IMR-90 (cell line): ENCODE results near the gene PC. TPM values are rescaled to one million over a fixed set of nuclear protein-coding genes. Genes with fewer than 3 reads are reported as not detected.

Source experiments
- ATAC-seq: fragments of 200-7000 bp; cut with Tn5 transposase; 2 replicates; pipeline ENCODE4 v1.9.1; 2020; ENCODE audit warnings: low read depth, mild to moderate bottlenecking, moderate library complexity
- BruUV-seq: library from RNA; stranded (reverse); fragments of 400-500 nt; replicated peaks from 2 replicates; lab custom pipeline; 2021; lab: Mats Ljungman, UMichigan
- CTCF ChIA-PET: fragments of 300-600 bp; formaldehyde crosslinking; extraction: SDS; loops from one replicate; lab custom pipeline; 2021; ENCODE audit warnings: antibody characterized with exemption; lab: Yijun Ruan, JAX
- POLR2A ChIA-PET: fragments of 300-600 bp; sonication (Branson Sonifier 250); formaldehyde crosslinking; loops from one replicate; lab custom pipeline; 2022; ENCODE audit warnings: antibody characterized with exemption; ENCODE audit not compliant: unreplicated experiment; lab: Charles Lee
- DNase-seq: peaks from one replicate; pipeline ENCODE4 v3.0.0; 2013
- H2AFZ ChIP-seq: replicated peaks from 2 replicates; pipeline ENCODE3; 2013; ENCODE audit warnings: low read length, mild to moderate bottlenecking; ENCODE audit not compliant: poor library complexity
- H2AK5ac ChIP-seq: 2 replicates; pipeline ENCODE4 v1.6.1; 2013; ENCODE audit warnings: low read depth, low read length, inconsistent platforms
- H2AK9ac ChIP-seq: replicated peaks from 2 replicates; pipeline ENCODE3; 2013; ENCODE audit warnings: mild to moderate bottlenecking, low read depth, low read length, moderate library complexity; ENCODE audit not compliant: poor library complexity
- H2BK120ac ChIP-seq: 2 replicates; pipeline ENCODE4 v1.6.1; 2013; ENCODE audit warnings: low read depth, low read length, inconsistent platforms
- H2BK15ac ChIP-seq: 3 replicates; pipeline ENCODE4 v1.6.1; 2013; ENCODE audit warnings: low read depth, low read length, inconsistent platforms
- H2BK20ac ChIP-seq: 2 replicates; pipeline ENCODE4 v1.6.1; 2013; ENCODE audit warnings: low read depth, mild to moderate bottlenecking, inconsistent platforms, low read length, moderate library complexity
- H2BK5ac ChIP-seq: 2 replicates; pipeline ENCODE4 v1.6.1; 2013; ENCODE audit warnings: mild to moderate bottlenecking, low read depth, low read length, inconsistent platforms; ENCODE audit not compliant: poor library complexity, severe bottlenecking
- H3K14ac ChIP-seq: replicated peaks from 2 replicates; pipeline ENCODE4 v1.6.1; 2013; ENCODE audit warnings: low read depth, low read length, inconsistent platforms
- H3K18ac ChIP-seq: 2 replicates; pipeline ENCODE4 v1.6.1; 2013; ENCODE audit warnings: low read depth, low read length, control low read depth
- H3K23ac ChIP-seq: 2 replicates; pipeline ENCODE4 v1.6.1; 2013; ENCODE audit warnings: low read depth, low read length, inconsistent platforms
- H3K27ac ChIP-seq: 2 replicates; pipeline ENCODE4 v1.5.1; 2013; ENCODE audit warnings: mild to moderate bottlenecking, control low read depth, low read length; ENCODE audit not compliant: insufficient read depth
- H3K27me3 ChIP-seq: 2 replicates; pipeline ENCODE4 v1.6.1; 2013; ENCODE audit warnings: low read length; ENCODE audit not compliant: control insufficient read depth, insufficient read depth
- H3K36me3 ChIP-seq: 2 replicates; pipeline ENCODE4 v1.6.1; 2013; ENCODE audit warnings: low read length, mixed read lengths; ENCODE audit not compliant: control insufficient read depth, insufficient read depth
- H3K4ac ChIP-seq: 2 replicates; pipeline ENCODE4 v1.6.1; 2013; ENCODE audit warnings: low read depth, low read length, inconsistent platforms
- H3K4me1 ChIP-seq: 2 replicates; pipeline ENCODE4 v1.6.1; 2013; ENCODE audit warnings: low read length, mixed read lengths; ENCODE audit not compliant: control insufficient read depth, insufficient read depth
- H3K4me2 ChIP-seq: 2 replicates; pipeline ENCODE4 v1.6.1; 2013; ENCODE audit warnings: low read depth, mild to moderate bottlenecking, control low read depth, low read length, moderate library complexity
- H3K4me3 ChIP-seq: 2 replicates; pipeline ENCODE4 v1.5.1; 2013; ENCODE audit warnings: low read depth, mild to moderate bottlenecking, control low read depth, low read length, moderate library complexity; ENCODE audit not compliant: insufficient read depth
- H3K56ac ChIP-seq: 2 replicates; pipeline ENCODE4 v1.6.1; 2013; ENCODE audit warnings: low read length, inconsistent platforms; ENCODE audit not compliant: insufficient read depth; ENCODE audit errors: extremely low read depth
- H3K79me1 ChIP-seq, 2 experiments: 2 replicates each; pipeline ENCODE4 v1.6.1; 2013; ENCODE audit warnings: low read length in 2 of 2, inconsistent platforms in 1 of 2, low read depth in 1 of 2
- H3K9ac ChIP-seq: 2 replicates; pipeline ENCODE4 v1.6.1; 2013; ENCODE audit warnings: low read depth, low read length, control low read depth
- H3K9me1 ChIP-seq: 2 replicates; pipeline ENCODE4 v1.6.1; 2013; ENCODE audit warnings: low read length, inconsistent platforms; ENCODE audit not compliant: insufficient read depth
- H3K9me3 ChIP-seq: 2 replicates; pipeline ENCODE4 v1.6.1; 2013; ENCODE audit warnings: low read length; ENCODE audit not compliant: control insufficient read depth, insufficient read depth
- H4K20me1 ChIP-seq: 2 replicates; pipeline ENCODE4 v1.6.1; 2013; ENCODE audit warnings: low read length, inconsistent platforms; ENCODE audit not compliant: insufficient read depth
- H4K5ac ChIP-seq: 2 replicates; pipeline ENCODE4 v1.6.1; 2013; ENCODE audit warnings: mild to moderate bottlenecking, low read depth, low read length, control low read depth
- H4K8ac ChIP-seq, 2 experiments: 2 replicates each; pipeline ENCODE4 v1.6.1; 2013; ENCODE audit warnings: low read depth in 2 of 2, low read length in 2 of 2, control low read depth in 1 of 2, inconsistent platforms in 1 of 2
- H4K91ac ChIP-seq: 2 replicates; pipeline ENCODE4 v1.6.1; 2013; ENCODE audit warnings: low read depth, low read length, inconsistent platforms; ENCODE audit not compliant: insufficient read depth
- BHLHE40 ChIP-seq: fragments of 150-350 bp; IDR thresholded peaks from 2 replicates; pipeline ENCODE4 v1.6.1; 2016; ENCODE audit warnings: mild to moderate bottlenecking, low read depth, low read length
- MAZ ChIP-seq: IDR thresholded peaks from 2 replicates; pipeline ENCODE4 v1.6.1; 2012; ENCODE audit warnings: low read depth, mild to moderate bottlenecking, low read length, improper control_type of control experiment, moderate library complexity, borderline replicate concordance
- RCOR1 ChIP-seq: IDR thresholded peaks from 2 replicates; pipeline ENCODE4 v1.6.1; 2012; ENCODE audit warnings: mild to moderate bottlenecking, low read length, improper control_type of control experiment; ENCODE audit not compliant: insufficient replicate concordance
- SMC3 ChIP-seq: fragments of 150-350 bp; IDR thresholded peaks from 2 replicates; pipeline ENCODE4 v1.6.1; 2016; ENCODE audit warnings: low read depth, mild to moderate bottlenecking, antibody characterized with exemption, low read length, moderate library complexity
- WGBS, 2 experiments: methylation state at CpG; one replicate each; pipeline versions ENCODE4 v1.1.5 to v1.1.7; 2013; ENCODE audit warnings: missing lambda C conversion rate in 2 of 2; ENCODE audit not compliant: insufficient read length in 1 of 2; ENCODE audit errors: extremely low coverage in 2 of 2; 5-methylcytosine and 5-hydroxymethylcytosine counted together
- dilution Hi-C: fragments of 300-500 bp; cut with HindIII; formaldehyde crosslinking; loops from one replicate; pipeline ENCODE4 v1.14.3; 2018; ENCODE audit warnings: low sequenced_read_pairs; ENCODE audit not compliant: unreplicated experiment
- in situ Hi-C: fragments of 300-500 bp; cut with MboI; formaldehyde crosslinking; loops from 3 replicates; pipeline ENCODE4 v1.14.3; 2019; ENCODE audit warnings: low sequenced_read_pairs, inconsistent platforms, mixed read lengths
- intact Hi-C: fragments of 100-400 bp; cut with micrococcal nuclease; formaldehyde crosslinking; loops from 2 replicates; pipeline ENCODE4 v1.10.0; 2022
- polyA plus RNA-seq, 3 experiments: library from polyadenylated mRNA; depleted of rRNA; stranded (reverse); fragments of >200 nt; gene quantifications; 2 replicates each; pipeline ENCODE4 v1.2.3, GENCODE V29; 2012; ENCODE audit warnings: low replicate concordance in 1 of 3
- total RNA-seq: library from RNA; depleted of rRNA; stranded (reverse); fragments of >200 nt; gene quantifications from 2 replicates; pipeline ENCODE4 v1.2.3, GENCODE V29; 2012

The PC gene
- total and polyA plus RNA-seq, 2 of the 4 experiments (the other 2 are of a cell fraction) = 13.6 to 15.7 TPM

- Histone ChIP-seq H4K91ac (no peak overlapping the region), H2BK5ac (no peak overlapping the region), H3K18ac (no peak overlapping the region), H4K5ac (no peak overlapping the region), H3K79me1 (peaks cover 0 to 29% of the 10 kb centered on the region in 2 experiments; a peak in 2 of 4 replicates), H3K4me1 (peaks cover 23% of the 10 kb centered on the region), H3K23ac (peak overlapping the region; percentile 48; the same call in 1 of the 2 replicates), H3K56ac (no peak overlapping the region), H4K20me1 (no peaks in the 10 kb centered on the region; the same call in 1 of the 2 replicates), H3K9me3 (no peaks in the 10 kb centered on the region), H3K9ac (no peak overlapping the region), H3K9me1 (peaks cover 32% of the 10 kb centered on the region), H3K4ac (0 out of 2 replicates have a peak overlapping the region, but pooled peaks have one; percentile 3), H2BK20ac (no peak overlapping the region), H3K4me2 (no peak overlapping the region), H3K27ac (no peak overlapping the region), H3K36me3 (peaks cover 2% of the 10 kb centered on the region; the same call in 1 of the 2 replicates), H3K27me3 (no peaks in the 10 kb centered on the region), H2AK9ac (no peak overlapping the region), H2AK5ac (0 out of 2 replicates have a peak overlapping the region, but pooled peaks have one; percentile 24), H3K4me3 (no peak overlapping the region), H4K8ac (no peak overlapping the region), H2BK15ac (no peak overlapping the region), H2BK120ac (no peak overlapping the region), H2AFZ (peak overlapping the region; percentile 2), H3K14ac (no peak overlapping the region)
- CTCF ChIA-PET = no interaction called here
- ATAC-seq (no peak; the same call in 1 of the 2 replicates), DNase-seq (peak; percentile 23)
- no peak for TF ChIP-seq MAZ
- no peak for TF ChIP-seq BHLHE40
- no peak for TF ChIP-seq RCOR1
- TF ChIP-seq SMC3 = no peak
- intact Hi-C loops = no loop called here
- POLR2A ChIA-PET = no interaction called here
- BruUV-seq = no TSS peak
- WGBS, 2 experiments = 100% methylated on average over 1 of the region's 3 CpGs; no CpG with 5 or more reads in 1 of the 2 experiments
- in situ Hi-C loops = no loop called here
- dilution Hi-C loops = no loop called here
Measured at GRCh38 chr11:66904055-66904454, 54.1 kb downstream of the PC start.
